Chondrocyte (in vitro differentiated cells): ENCODE data around the gene CD80. TPM values are rescaled to one million over a fixed set of nuclear protein-coding genes. Genes with fewer than 3 reads are reported as not detected.

Experiments used
- DNase-seq: peaks from one replicate; pipeline ENCODE4 v3.0.0; 2021; ENCODE audit warnings: mixed read lengths, low spot score
- H3K27ac Mint-ChIP-seq: one replicate; pipeline ENCODE4 v1.8.0; 2021; ENCODE audit warnings: mild to moderate bottlenecking, moderate library complexity, mixed read lengths; ENCODE audit not compliant: unreplicated experiment
- H3K27me3 Mint-ChIP-seq: 2 replicates; pipeline ENCODE4 v1.8.0; 2021; ENCODE audit warnings: low read depth, mixed read lengths
- H3K36me3 Mint-ChIP-seq: 2 replicates; pipeline ENCODE4 v1.8.0; 2021; ENCODE audit warnings: low read depth, mixed read lengths
- H3K4me1 Mint-ChIP-seq: 2 replicates; pipeline ENCODE4 v1.8.0; 2021; ENCODE audit warnings: low read depth, mild to moderate bottlenecking, mixed read lengths
- H3K4me3 Mint-ChIP-seq: one replicate; pipeline ENCODE4 v1.8.0; 2021; ENCODE audit warnings: mild to moderate bottlenecking, moderate library complexity, mixed read lengths; ENCODE audit not compliant: unreplicated experiment
- H3K9me3 Mint-ChIP-seq: 2 replicates; pipeline ENCODE4 v1.8.0; 2021; ENCODE audit warnings: low read depth, mixed read lengths
- CTCF ChIP-seq: fragments of 200-600 bp; sonication (generic); IDR thresholded peaks from 2 replicates; pipeline ENCODE4 v1.5.0; 2021; ENCODE audit warnings: antibody characterized with exemption, mild to moderate bottlenecking, moderate library complexity
- total RNA-seq: library from RNA; stranded (reverse); gene quantifications from 3 replicates; pipeline ENCODE4 v1.2.1, GENCODE V29; 2021

The CD80 gene
- total RNA-seq, 1 donor from 2014 or later = not detected

GRCh38 chr3:119542168-119542767, 17.1 kb downstream of the CD80 start:
- Mint-ChIP-seq H3K36me3 (no peaks in the 10 kb centered on the region), H3K27me3 (no peaks in the 10 kb centered on the region), H3K4me3 (no peak overlapping the region), H3K4me1 (peaks cover 3% of the 10 kb centered on the region), H3K27ac (no peak overlapping the region), H3K9me3 (peaks cover 4% of the 10 kb centered on the region)
- TF ChIP-seq CTCF = no peak
- no peak for DNase-seq

- Mint-ChIP-seq H3K4me1 (peaks cover 3% of the 10 kb centered on the region), H3K9me3 (peaks cover 4% of the 10 kb centered on the region), H3K27me3 (no peaks in the 10 kb centered on the region), H3K4me3 (no peak overlapping the region), H3K36me3 (no peaks in the 10 kb centered on the region), H3K27ac (no peak overlapping the region)
- no peak for DNase-seq
- TF ChIP-seq CTCF = no peak
Measured at GRCh38 chr3:119541547-119541946, 17.9 kb downstream of the CD80 start.

- no peaks in the 10 kb centered on the region for H3K27me3 Mint-ChIP-seq
- no peak for DNase-seq
- no peak overlapping the region for H3K27ac Mint-ChIP-seq
- peaks cover 4% of the 10 kb centered on the region for H3K9me3 Mint-ChIP-seq
- peaks cover 3% of the 10 kb centered on the region for H3K4me1 Mint-ChIP-seq
- H3K4me3 Mint-ChIP-seq = no peak overlapping the region
- TF ChIP-seq CTCF = no peak
- no peaks in the 10 kb centered on the region for H3K36me3 Mint-ChIP-seq
Measured at GRCh38 chr3:119538772-119539171, 20.6 kb downstream of the CD80 start.

GRCh38 chr3:119536757-119537156, 22.7 kb downstream of the CD80 start:
- Mint-ChIP-seq H3K4me1 (no peaks in the 10 kb centered on the region), H3K27me3 (no peaks in the 10 kb centered on the region), H3K9me3 (no peaks in the 10 kb centered on the region), H3K36me3 (no peaks in the 10 kb centered on the region), H3K4me3 (no peak overlapping the region), H3K27ac (no peak overlapping the region)
- no peak for DNase-seq
- TF ChIP-seq CTCF = no peak

GRCh38 chr3:119534296-119534695, 25.1 kb downstream of the CD80 start:
- Mint-ChIP-seq H3K9me3 (no peaks in the 10 kb centered on the region), H3K36me3 (no peaks in the 10 kb centered on the region), H3K27me3 (no peaks in the 10 kb centered on the region), H3K27ac (no peak overlapping the region), H3K4me1 (peaks cover 8% of the 10 kb centered on the region), H3K4me3 (no peak overlapping the region)
- TF ChIP-seq CTCF = no peak
- DNase-seq = no peak
